Testis (tissue), 2 donors: ENCODE results near the gene ASMTL.

Source experiments
- POLR2A ChIP-seq: fragments of 450-650 bp; IDR thresholded peaks from one replicate; pipeline ENCODE4 v1.6.1; 2017; ENCODE audit warnings: antibody characterized with exemption, mild to moderate bottlenecking, moderate library complexity
- TF ChIP-seq, protein P1 (sequence below), 3 experiments: fragments of 450-650 bp in 2 of 3; fragments of 200-600 bp in 1 of 3; sonication (generic) in 1 of 3; IDR thresholded peaks; one replicate each; pipeline ENCODE4 v1.5.1; 2016 to 2019; ENCODE audit warnings: antibody characterized with exemption in 3 of 3, mild to moderate bottlenecking in 2 of 3, moderate library complexity in 1 of 3

DNA sequence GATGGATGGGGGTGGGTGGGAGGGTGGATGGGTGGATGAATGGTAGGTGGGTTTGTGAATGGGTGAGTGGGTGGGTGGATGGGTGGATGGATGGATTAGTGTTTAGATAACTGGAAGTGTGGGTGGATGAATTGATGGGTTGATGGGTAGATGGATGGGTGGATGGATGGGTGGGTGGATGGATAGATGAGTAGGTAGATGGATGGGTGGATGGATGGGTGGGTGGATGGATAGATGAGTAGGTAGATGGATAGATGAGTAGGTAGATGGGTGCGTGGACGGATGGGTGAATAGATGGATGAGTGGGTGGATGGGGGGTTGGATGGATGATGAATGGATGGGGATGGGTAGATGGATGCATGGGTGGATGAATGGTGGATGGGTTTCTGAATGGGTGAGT is 20.3 kb upstream of the ASMTL start:
- TF ChIP-seq, protein P1, sequence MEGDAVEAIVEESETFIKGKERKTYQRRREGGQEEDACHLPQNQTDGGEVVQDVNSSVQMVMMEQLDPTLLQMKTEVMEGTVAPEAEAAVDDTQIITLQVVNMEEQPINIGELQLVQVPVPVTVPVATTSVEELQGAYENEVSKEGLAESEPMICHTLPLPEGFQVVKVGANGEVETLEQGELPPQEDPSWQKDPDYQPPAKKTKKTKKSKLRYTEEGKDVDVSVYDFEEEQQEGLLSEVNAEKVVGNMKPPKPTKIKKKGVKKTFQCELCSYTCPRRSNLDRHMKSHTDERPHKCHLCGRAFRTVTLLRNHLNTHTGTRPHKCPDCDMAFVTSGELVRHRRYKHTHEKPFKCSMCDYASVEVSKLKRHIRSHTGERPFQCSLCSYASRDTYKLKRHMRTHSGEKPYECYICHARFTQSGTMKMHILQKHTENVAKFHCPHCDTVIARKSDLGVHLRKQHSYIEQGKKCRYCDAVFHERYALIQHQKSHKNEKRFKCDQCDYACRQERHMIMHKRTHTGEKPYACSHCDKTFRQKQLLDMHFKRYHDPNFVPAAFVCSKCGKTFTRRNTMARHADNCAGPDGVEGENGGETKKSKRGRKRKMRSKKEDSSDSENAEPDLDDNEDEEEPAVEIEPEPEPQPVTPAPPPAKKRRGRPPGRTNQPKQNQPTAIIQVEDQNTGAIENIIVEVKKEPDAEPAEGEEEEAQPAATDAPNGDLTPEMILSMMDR (IDR thresholded peaks at IDR 0.05): no peak
- no peak for TF ChIP-seq POLR2A
